ENCODE measurements around the gene ELOA. TPM values are rescaled to one million over a fixed set of nuclear protein-coding genes. Genes with fewer than 3 reads are reported as not detected.

The ELOA gene
- total and polyA plus RNA-seq, 2 of the 13 experiments (the other 11 are each of a cell fraction or from before 2014, with no cell fraction given), result 14.2 to 28.5 TPM

GRCh38 chr1:23800400-23801337 lies 57.4 kb downstream of the ELOA start, which contains the start of gene GALE (continued):
- TF ChIP-seq KLF12 (CRISPR knock-in tag; IDR thresholded peaks at IDR 0.05; ENCODE audit: borderline replicate concordance) (peak; percentile 45; the same call in 1 of the 2 replicates), ARID4A (CRISPR knock-in tag; IDR thresholded peaks at IDR 0.05; ENCODE audit: borderline replicate concordance) (peak; percentile 89; the same call in 1 of the 2 replicates), ZSCAN12 (CRISPR knock-in tag; IDR thresholded peaks at IDR 0.05) (no peak), MXI1 (IDR thresholded peaks at IDR 0.05; ENCODE audit: borderline replicate concordance, low read depth, low read length) (peak; percentile 87; the same call in 1 of the 3 replicates), CSRNP1 (CRISPR knock-in tag; IDR thresholded peaks at IDR 0.05) (no peak), REL (CRISPR knock-in tag; conservative IDR thresholded peaks at IDR 0.05) (0 out of 2 replicates have a peak, but pooled peaks have one; percentile 30), MLLT10 (CRISPR knock-in tag; IDR thresholded peaks at IDR 0.05) (no peak), HIC2 (CRISPR knock-in tag; IDR thresholded peaks at IDR 0.05; ENCODE audit: low read depth) (no peak), ATF4 (CRISPR knock-in tag; IDR thresholded peaks at IDR 0.05) (no peak), ZNF136 (CRISPR knock-in tag; IDR thresholded peaks at IDR 0.05; ENCODE audit: low read depth) (no peak), ZBTB25 (CRISPR knock-in tag; IDR thresholded peaks at IDR 0.05) (peak; percentile 73), TRIM24 (CRISPR knock-in tag; IDR thresholded peaks at IDR 0.05) (no peak), YY1 (IDR thresholded peaks at IDR 0.05; ENCODE audit: insufficient read depth, insufficient replicate concordance, low read depth, low read length) (peak; percentile 63), NFATC3 (CRISPR knock-in tag; IDR thresholded peaks at IDR 0.05) (no peak; the same call in 1 of the 2 replicates), ZBTB7A (CRISPR knock-in tag; IDR thresholded peaks at IDR 0.05) (no peak; the same call in 1 of the 2 replicates), ZBTB26 (CRISPR knock-in tag; IDR thresholded peaks at IDR 0.05; ENCODE audit: borderline replicate concordance) (no peak)
